ENCODE measurements around the gene HDGFL2. TPM values are rescaled to one million over a fixed set of nuclear protein-coding genes. Genes with fewer than 3 reads are reported as not detected.

HDGFL2 gene
- total and polyA plus RNA-seq, 2 donors (not counting 1 experiment from before 2014, with no cell fraction given): 19.5 to 51.2 TPM

GRCh38 chr19:4428326-4428975 lies 43.6 kb upstream of the HDGFL2 start:
- no peak overlapping the region for H3K9ac ChIP-seq (ENCODE audit: insufficient read depth, low read length)
- no peak overlapping the region for H3K27ac ChIP-seq (ENCODE audit: insufficient read depth, low read length)
- H3K4me2 ChIP-seq (ENCODE audit: extremely low read depth, insufficient read depth, low read length): no peak overlapping the region
- no peak for DNase-seq (ENCODE audit: low read depth in 2 of 2)
- H3K36me3 ChIP-seq (ENCODE audit: control insufficient read depth, insufficient read depth, low read length): peaks cover 18% of the 10 kb centered on the region
- TF ChIP-seq CTCF (conservative IDR thresholded peaks at IDR 0.05 in 1 of 2, IDR thresholded peaks at IDR 0.05 in 1 of 2; ENCODE audit: low read depth in 1 of 2, low read length in 2 of 2) (no peak), EZH2 (IDR thresholded peaks at IDR 0.05; ENCODE audit: low read length, missing control alignments) (no peak)
- no peak overlapping the region for H2AFZ ChIP-seq (ENCODE audit: low read length)
- H3K4me1 ChIP-seq (ENCODE audit: control insufficient read depth, extremely low read depth, insufficient read depth, low read length): peaks cover 2% of the 10 kb centered on the region
- H4K20me1 ChIP-seq (ENCODE audit: control insufficient read depth, extremely low read depth, insufficient read depth, low read length): no peaks in the 10 kb centered on the region
- H3K79me2 ChIP-seq (ENCODE audit: control insufficient read depth, insufficient read depth, low read length): no peaks in the 10 kb centered on the region
- no peaks in the 10 kb centered on the region for H3K27me3 ChIP-seq (ENCODE audit: control insufficient read depth, insufficient read depth, low read length)
- no peak overlapping the region for H3K4me3 ChIP-seq (replicated peaks in 1 of 4; ENCODE audit: control extremely low read depth in 1 of 4, insufficient read depth in 1 of 4, low read depth in 3 of 4, low read length in 4 of 4)
- H3K9me3 ChIP-seq (ENCODE audit: control insufficient read depth, insufficient read depth, low read depth, low read length): no peaks in the 10 kb centered on the region

GRCh38 chr19:4429256-4429655 lies 42.8 kb upstream of the HDGFL2 start:
- Histone ChIP-seq H3K4me3 (replicated peaks in 1 of 4; ENCODE audit: control extremely low read depth in 1 of 4, insufficient read depth in 1 of 4, low read depth in 3 of 4, low read length in 4 of 4) (no peak overlapping the region), H3K36me3 (ENCODE audit: control insufficient read depth, insufficient read depth, low read length) (peaks cover 18% of the 10 kb centered on the region), H3K9ac (ENCODE audit: insufficient read depth, low read length) (no peak overlapping the region), H3K9me3 (ENCODE audit: control insufficient read depth, insufficient read depth, low read depth, low read length) (no peaks in the 10 kb centered on the region), H3K27ac (ENCODE audit: insufficient read depth, low read length) (no peak overlapping the region), H4K20me1 (ENCODE audit: control insufficient read depth, extremely low read depth, insufficient read depth, low read length) (no peaks in the 10 kb centered on the region), H3K79me2 (ENCODE audit: control insufficient read depth, insufficient read depth, low read length) (no peaks in the 10 kb centered on the region), H3K4me2 (ENCODE audit: extremely low read depth, insufficient read depth, low read length) (no peak overlapping the region), H3K4me1 (ENCODE audit: control insufficient read depth, extremely low read depth, insufficient read depth, low read length) (peaks cover 2% of the 10 kb centered on the region), H3K27me3 (ENCODE audit: control insufficient read depth, insufficient read depth, low read length) (no peaks in the 10 kb centered on the region), H2AFZ (ENCODE audit: low read length) (no peak overlapping the region)
- DNase-seq (ENCODE audit: low read depth in 2 of 2): peak in 1 of 2 donors; percentile 59
- TF ChIP-seq CTCF (conservative IDR thresholded peaks at IDR 0.05 in 1 of 2, IDR thresholded peaks at IDR 0.05 in 1 of 2; ENCODE audit: low read depth in 1 of 2, low read length in 2 of 2) (no peak), EZH2 (IDR thresholded peaks at IDR 0.05; ENCODE audit: low read length, missing control alignments) (no peak)

- Histone ChIP-seq H3K9me3 (ENCODE audit: control insufficient read depth, insufficient read depth, low read depth, low read length) (no peaks in the 10 kb centered on the region), H3K27ac (ENCODE audit: insufficient read depth, low read length) (no peak overlapping the region), H2AFZ (ENCODE audit: low read length) (no peak overlapping the region), H3K4me3 (replicated peaks in 1 of 4; ENCODE audit: control extremely low read depth in 1 of 4, insufficient read depth in 1 of 4, low read depth in 3 of 4, low read length in 4 of 4) (no peak overlapping the region), H3K9ac (ENCODE audit: insufficient read depth, low read length) (no peak overlapping the region), H4K20me1 (ENCODE audit: control insufficient read depth, extremely low read depth, insufficient read depth, low read length) (no peaks in the 10 kb centered on the region), H3K79me2 (ENCODE audit: control insufficient read depth, insufficient read depth, low read length) (no peaks in the 10 kb centered on the region), H3K4me2 (ENCODE audit: extremely low read depth, insufficient read depth, low read length) (no peak overlapping the region), H3K36me3 (ENCODE audit: control insufficient read depth, insufficient read depth, low read length) (peaks cover 18% of the 10 kb centered on the region), H3K4me1 (ENCODE audit: control insufficient read depth, extremely low read depth, insufficient read depth, low read length) (peaks cover 2% of the 10 kb centered on the region), H3K27me3 (ENCODE audit: control insufficient read depth, insufficient read depth, low read length) (no peaks in the 10 kb centered on the region)
- no peak for TF ChIP-seq EZH2 (IDR thresholded peaks at IDR 0.05; ENCODE audit: low read length, missing control alignments)
- TF ChIP-seq CTCF (conservative IDR thresholded peaks at IDR 0.05 in 1 of 2, IDR thresholded peaks at IDR 0.05 in 1 of 2; ENCODE audit: low read depth in 1 of 2, low read length in 2 of 2): no peak
- DNase-seq (ENCODE audit: low read depth in 2 of 2): peak in 1 of 2 donors; percentile 53
These were observed 42.3 kb upstream of the HDGFL2 start for GRCh38 chr19:4429771-4430171.
